GM21515 (cell line): ENCODE data around the gene UPF3A.

Experiments used
- ATAC-seq: cut with Tn5 transposase; IDR thresholded peaks from one replicate; pipeline ENCODE4 v1.9.1; 2021; ENCODE audit not compliant: unreplicated experiment

The UPF3A gene

GRCh38 chr13:114299604-114300305 is 18.4 kb downstream of the UPF3A start:
- ATAC-seq: no peak

DNA sequence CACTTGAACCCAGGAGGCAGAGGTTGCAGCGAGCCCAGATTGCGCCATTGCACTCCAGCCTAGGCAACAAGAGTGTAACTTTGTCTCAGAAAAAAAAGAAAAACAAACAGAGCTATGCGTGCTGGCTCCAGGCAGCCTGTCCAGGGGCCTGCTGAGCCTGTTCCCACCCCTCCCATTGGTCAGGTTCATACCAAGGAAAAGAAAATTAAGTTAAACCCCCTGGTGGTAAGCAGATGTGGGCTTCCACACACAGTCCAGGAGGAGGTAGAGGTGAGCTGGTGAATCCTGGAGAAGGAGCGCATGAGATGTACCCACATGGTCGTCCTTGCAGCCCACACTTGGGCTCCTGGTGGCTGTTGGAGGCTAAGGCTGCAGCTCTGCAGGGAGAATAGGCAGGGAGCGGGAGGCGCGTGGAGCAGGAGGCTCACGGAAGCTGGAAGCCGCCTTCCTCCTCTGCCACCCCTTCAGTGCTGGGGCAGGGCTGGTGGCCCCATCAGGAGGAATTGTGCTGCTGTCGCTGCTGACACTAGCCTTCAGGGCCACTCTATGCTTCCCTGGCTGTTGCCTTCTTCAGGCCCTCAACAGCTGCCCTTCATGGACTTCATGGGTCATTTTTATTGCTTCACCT is 22.4 kb downstream of the UPF3A start:
- ATAC-seq: no peak

GRCh38 chr13:114304346-114305034 is 23.1 kb downstream of the UPF3A start:
- ATAC-seq: no peak

DNA sequence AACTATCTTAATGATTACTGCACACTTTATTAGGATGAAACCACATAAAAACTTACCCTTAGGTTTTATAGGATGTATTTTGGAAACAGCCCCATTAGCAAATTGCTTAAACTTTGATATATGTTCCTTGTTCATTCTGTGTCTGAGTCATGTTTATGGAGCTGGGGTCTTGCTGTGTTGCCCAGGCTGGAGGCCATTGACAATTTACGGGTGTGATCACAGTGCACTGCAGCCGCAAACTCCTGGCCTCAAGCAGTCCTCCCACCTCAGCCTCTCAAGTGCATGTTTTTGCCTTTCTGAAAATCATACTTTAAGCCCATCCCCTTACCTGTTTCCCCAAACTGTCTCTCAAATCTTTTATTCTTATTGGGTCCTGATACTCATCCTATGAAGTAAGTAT is 27.7 kb downstream of the UPF3A start:
- no peak for ATAC-seq

DNA sequence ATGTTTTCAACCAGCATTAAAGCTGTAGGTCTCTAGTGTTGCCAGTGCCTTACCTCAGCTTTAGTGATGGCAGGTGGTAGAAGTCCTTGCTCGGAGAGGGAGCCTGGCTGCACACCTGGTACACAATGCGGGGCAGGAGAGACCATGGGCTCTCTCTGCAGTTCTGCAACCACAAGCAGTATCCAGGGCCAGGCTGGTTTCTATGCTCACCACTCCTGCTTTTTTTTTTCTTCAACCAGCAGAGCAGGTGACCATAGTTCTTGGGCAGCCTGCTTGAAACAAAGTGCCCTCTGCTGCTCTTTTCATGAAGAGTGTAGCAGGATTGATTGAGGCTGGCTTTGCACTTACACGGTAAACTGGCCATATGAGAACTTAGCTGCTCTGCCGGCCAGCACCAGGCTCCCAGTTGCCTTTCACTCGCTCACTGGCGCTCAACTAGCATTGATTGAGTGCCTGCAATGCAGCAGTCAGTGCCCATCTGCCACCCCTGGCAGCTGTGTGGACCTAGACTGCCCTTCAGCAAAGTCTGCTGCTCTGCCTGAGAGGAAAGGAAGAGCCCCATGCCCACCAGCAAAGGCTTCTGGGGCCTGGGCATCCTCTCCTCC is 28.5 kb downstream of the UPF3A start:
- no peak for ATAC-seq

- ATAC-seq: no peak
These were observed 29.6 kb downstream of the UPF3A start for GRCh38 chr13:114310956-114311355.

GRCh38 chr13:114311387-114311786 is 30.0 kb downstream of the UPF3A start:
- no peak for ATAC-seq

DNA sequence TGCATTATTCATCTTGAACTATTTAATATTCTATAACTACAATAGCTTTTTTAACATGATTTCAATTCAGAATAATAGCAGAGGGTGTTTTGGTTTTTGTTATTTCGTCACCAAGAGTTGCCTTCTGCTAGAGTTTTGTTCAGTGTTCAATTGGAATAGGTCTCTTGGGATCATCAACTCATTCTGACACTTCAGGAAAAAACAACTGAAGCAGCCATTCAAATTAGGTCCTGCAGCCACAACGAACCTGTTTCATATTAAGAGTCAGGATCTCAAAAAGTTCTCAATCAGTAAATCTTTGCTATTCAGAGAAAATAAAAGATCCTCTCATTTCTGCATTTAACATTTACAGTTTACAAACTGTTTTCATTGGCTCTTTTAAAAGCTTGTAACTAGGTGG is 30.5 kb downstream of the UPF3A start:
- ATAC-seq: no peak

DNA sequence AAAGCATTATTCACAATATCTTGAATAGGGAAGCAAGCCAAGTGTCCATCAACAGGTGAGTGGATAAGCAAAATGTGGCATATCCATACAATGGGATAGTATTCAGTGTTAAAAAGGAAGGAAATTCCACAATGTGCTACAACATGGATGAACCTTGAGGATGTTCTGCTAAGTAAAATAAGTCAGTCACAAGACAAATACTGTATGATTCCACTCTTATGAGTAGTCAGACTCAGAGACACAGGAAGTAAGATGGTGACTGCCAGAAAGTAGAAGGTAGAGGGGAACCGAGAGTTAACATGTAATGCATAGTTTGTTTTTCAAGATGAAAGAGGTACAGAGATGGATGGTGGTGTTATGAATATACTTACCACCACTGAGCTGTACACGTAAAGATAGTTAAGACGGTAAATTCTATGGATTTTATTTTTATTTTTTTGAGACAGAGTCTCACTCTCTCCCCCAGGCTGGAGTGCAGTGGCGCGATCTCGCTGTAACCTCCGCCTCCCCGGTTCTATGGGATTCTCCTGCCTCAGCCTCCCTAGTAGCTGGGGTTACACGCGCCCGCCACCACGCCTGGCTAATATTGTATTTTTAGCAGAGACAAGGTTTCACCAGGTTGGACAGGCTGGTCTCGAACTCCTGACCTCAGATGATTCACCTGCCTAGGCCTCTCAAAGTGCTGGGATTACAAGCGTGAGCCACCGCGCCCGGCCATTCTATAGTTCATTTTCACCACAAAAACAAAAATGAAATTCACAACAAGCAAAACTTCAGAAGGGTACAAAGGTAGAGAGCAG is 31.9 kb downstream of the UPF3A start:
- ATAC-seq: no peak

DNA sequence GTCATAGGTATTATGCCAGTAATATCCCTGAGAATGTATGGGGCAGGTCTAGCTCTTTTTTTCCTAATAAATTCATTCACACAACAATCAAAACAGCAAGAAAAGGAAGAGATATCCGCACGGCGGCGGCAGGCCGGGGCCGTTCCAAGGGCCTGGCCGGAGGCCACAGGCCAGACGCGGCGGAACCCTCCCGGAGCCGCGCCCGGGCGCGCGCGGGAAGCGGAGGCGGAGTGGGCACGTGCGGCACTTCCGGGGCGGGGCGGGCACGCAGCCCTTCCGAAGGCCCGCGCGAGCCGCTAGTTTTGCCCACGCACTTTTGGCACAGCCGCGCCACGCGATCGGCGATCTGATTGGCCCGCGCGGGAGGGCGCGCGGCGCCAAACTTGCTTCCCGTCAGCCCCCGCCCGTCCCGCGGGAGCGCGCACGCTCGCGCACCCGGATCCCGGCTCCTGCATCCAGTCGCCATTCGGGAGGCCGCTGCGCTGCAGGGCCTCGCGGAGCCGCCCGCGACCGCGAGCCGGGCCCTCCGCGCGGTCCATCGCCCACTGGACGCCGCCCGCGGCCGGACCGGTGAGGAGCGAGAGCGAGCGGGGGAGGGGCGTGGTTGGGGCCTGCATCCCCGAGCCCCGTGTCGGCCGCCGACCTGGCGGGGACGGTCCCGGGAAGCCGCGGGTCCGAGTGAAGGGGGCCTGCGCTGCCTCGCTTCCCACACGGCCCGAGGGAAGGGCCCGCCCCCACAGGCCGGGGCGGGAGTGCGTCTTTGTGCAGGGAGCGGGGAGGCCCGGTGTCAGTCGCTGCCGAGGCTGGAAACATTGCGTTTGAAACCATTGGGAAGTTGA is 32.9 kb downstream of the UPF3A start, which contains the start of gene CHAMP1:
CHAMP1 (plus strand) TSS at position 430 of the 839 bp plus-strand sequence. CDS start 9,340 bp downstream, outside the sequence.
- peak; percentile 78 for ATAC-seq

DNA sequence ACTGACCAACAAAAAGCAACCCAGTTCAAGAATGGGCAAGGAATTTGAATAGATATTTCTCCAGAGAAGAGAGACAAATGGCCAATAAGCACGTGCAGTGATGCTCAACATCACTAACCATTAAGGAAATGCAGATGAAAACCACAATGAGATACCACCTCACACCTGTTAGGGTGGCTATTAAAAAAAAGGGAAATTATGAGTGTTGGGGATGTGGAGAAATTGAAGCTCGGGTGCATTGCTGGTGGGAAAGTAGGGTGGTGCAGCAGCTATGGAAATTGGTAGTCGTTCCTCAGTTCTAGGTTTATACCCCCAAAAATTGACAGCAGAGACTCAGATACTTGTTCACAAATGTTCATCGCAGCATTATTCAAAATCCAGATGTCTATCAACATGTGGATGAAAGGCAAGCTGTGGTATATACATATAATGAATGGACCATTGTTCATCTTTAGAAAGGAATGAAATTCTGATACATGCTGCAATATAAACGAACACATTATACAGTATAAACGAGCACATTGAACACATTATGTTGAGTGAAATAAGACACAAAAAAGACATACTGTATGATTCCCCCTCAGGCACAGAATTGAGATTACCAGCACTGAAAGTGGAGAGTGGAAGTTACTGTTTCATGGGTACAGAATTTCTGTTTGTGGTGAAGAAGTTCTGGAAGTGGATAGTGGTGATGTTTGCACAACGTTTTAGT is 33.8 kb downstream of the UPF3A start:
- no peak for ATAC-seq

DNA sequence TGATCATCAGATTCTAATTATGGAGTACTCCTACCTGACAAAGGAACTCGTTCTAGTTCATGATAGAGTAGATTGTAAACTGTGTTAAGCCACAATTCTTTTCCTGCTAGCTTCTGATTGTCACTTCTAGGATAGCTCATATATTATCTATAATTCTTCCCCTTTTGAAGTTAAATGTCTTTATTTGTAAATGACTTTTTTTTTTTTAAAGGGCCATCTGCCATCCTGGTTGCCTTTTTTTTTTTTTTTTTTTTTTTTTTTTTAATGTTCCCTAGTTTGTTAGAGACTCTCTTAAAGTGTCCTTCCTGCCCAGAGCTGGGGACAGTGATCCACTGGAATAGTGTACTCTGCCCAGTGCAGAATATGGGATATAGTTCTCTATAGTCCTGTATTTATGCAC is 37.2 kb downstream of the UPF3A start:
- no peak for ATAC-seq

DNA sequence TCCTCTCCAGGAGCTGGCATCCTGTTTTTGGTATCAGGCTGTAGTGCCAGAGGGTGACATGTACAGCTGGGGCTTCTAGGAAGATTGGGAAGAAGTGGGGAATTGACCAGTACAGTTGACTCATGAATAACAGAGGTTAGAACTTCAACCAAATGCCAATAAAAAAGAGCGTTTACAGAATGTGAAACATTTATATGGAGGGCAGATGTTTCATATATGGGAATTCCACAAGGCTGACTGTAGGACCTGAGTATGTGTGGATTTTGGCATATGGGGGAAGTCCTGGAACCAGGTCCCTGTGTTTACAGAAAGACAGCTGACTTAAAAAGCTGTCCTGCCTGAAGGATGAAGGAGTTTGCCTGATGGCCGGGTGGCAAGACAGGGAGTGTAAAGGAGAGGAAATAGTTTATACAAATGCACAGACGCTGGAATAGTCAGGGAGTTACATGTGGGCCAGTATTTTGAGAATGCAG is 38.1 kb downstream of the UPF3A start:
- ATAC-seq: no peak

DNA sequence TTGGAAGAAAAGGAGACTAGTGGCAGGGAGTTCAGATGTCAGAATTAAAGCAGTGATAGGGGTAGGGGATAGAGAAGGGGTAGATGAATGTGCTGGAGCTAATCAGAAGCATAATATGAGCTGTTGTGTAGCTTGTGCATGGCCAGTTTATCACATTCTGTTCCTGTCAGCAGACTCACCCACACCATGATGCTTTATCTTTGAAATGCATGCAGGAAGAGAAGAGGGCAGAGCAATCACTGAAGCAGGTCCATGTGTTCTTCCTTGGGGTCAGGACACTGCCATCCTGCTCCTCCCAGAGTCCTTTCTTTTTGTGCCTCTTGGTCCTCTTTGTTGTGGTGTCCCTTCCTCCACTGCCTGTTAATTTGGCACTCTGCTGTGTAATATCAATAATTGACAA is 38.7 kb downstream of the UPF3A start:
- ATAC-seq: no peak

DNA sequence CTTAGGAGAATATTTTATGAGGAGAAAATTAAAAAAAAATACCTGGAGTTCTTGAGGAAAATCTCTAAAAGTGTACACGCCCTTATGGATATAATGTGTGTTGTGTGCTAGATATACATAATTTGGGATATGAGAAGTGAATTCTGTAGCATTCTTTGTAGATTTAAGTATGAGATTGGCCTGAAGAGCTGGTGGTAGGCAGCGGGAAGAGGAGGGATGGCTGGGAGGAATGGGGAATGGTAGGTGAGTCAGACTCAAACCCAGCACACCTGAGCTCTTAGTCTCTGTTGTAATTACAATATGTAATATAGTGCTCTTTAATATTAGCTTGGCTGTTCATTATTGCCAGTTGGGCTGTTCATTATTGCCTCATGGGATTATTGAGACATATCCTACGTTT is 39.9 kb downstream of the UPF3A start:
- ATAC-seq: no peak

DNA sequence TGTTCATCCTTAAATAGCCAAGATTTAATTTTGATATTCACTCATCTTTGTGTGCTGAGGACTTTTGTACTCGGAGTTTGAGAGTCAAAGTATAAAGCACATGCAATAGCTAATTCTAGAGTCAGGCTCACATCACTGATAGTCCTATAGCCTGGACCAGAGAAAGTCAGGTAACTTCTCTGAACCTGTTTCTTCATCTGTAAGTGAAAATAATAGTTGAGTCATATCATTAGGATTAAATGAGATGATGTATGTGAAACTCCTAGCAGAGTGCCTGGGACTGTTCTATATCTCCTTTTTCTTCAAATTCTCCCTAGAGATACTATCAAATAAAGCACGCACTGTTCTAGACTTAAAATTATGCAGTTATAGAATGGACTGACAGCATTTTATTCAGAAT is 41.9 kb downstream of the UPF3A start:
- ATAC-seq: no peak

DNA sequence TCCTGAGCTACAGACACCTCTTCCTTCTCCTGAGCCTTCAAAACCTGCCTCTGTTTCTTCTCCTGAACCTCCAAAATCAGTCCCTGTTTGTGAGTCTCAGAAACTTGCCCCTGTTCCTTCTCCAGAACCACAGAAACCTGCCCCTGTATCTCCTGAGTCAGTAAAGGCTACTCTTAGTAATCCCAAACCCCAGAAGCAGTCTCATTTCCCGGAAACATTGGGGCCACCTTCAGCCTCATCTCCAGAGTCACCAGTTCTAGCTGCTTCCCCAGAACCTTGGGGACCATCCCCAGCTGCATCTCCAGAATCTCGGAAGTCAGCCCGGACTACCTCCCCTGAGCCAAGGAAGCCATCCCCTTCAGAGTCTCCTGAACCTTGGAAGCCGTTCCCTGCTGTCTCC is 42.9 kb downstream of the UPF3A start:
- no peak for ATAC-seq

- no peak for ATAC-seq
These were observed 44.3 kb downstream of the UPF3A start for GRCh38 chr13:114325729-114326128.

DNA sequence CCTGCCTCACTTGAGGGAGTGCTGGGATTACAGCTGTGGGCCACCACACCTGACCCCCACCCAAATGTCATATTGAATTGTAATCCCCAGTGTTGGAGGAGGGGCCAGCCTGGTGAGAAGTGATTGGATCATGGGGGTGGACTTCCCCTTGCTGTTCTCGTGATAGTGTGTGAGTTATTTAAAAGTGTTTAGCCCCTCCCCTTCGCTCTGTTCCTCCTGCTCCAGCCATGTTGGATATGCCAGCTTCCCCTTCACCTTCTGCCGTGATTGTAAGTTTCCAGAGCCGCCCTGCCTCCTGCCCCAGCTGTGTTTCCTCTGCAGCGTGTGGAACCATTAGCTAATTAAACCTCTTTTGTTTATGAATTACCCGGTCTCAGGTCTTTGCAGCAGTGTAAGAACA is 46.6 kb downstream of the UPF3A start:
- no peak for ATAC-seq
